Ishikawa (cell line): Measurements from ENCODE around the gene VGLL1.

Source experiments
- CEBPB ChIP-seq: IDR thresholded peaks from 2 replicates; pipeline ENCODE4 v1.6.1; 2012
- CREB1 ChIP-seq: IDR thresholded peaks from 2 replicates; pipeline ENCODE4 v1.6.1; 2012; ENCODE audit warnings: low read depth
- EGR1 ChIP-seq: IDR thresholded peaks from 2 replicates; pipeline ENCODE4 v1.6.1; 2012
- EP300 ChIP-seq: IDR thresholded peaks from 2 replicates; pipeline ENCODE4 v1.6.1; 2012; ENCODE audit warnings: borderline replicate concordance
- FOXM1 ChIP-seq: IDR thresholded peaks from 2 replicates; pipeline ENCODE4 v1.6.1; 2012; ENCODE audit warnings: low read depth, borderline replicate concordance
- MAX ChIP-seq: IDR thresholded peaks from 2 replicates; pipeline ENCODE4 v1.6.1; 2012
- NFIC ChIP-seq: IDR thresholded peaks from 2 replicates; pipeline ENCODE4 v1.6.1; 2012
- RAD21 ChIP-seq: IDR thresholded peaks from 2 replicates; pipeline ENCODE4 v1.6.1; 2012; ENCODE audit warnings: low read depth
- REST ChIP-seq: IDR thresholded peaks from 2 replicates; pipeline ENCODE4 v1.6.1; 2012; ENCODE audit warnings: low read depth, mild to moderate bottlenecking
- TAF1 ChIP-seq: IDR thresholded peaks from 2 replicates; pipeline ENCODE4 v1.6.1; 2012; ENCODE audit warnings: low read depth, mild to moderate bottlenecking
- TCF12 ChIP-seq: IDR thresholded peaks from 2 replicates; pipeline ENCODE4 v1.6.1; 2012; ENCODE audit warnings: low read depth
- TEAD4 ChIP-seq: IDR thresholded peaks from 2 replicates; pipeline ENCODE4 v1.6.1; 2012
- USF1 ChIP-seq: IDR thresholded peaks from 2 replicates; pipeline ENCODE4 v1.6.1; 2012
- YY1 ChIP-seq: IDR thresholded peaks from 2 replicates; pipeline ENCODE4 v1.6.1; 2012; ENCODE audit warnings: low read depth
- ZBTB7A ChIP-seq: IDR thresholded peaks from 2 replicates; pipeline ENCODE4 v1.6.1; 2012; ENCODE audit warnings: low read depth

Gene VGLL1

DNA sequence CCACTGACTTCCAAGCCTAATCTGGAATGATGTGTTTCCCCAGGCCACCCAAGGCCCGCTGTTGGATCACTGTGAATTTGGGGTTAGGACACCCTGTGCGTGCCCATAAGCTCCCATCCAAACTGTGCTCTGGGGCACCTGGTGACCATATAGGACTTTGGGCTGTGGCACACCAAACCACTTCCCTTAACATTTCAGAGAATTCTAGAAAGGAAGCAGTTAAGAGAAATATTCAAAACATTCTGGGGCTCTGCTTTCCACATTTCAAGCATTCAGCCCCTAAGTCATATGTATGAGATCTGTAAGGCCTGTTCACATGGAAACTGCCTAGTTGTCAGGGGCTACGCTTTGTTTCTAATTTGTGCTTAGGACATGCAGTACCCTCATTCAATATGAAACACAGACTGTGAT, 14.4 kb downstream of the VGLL1 start:
- no peak for TF ChIP-seq EP300
- TF ChIP-seq ZBTB7A: no peak
- no peak for TF ChIP-seq FOXM1
- no peak for TF ChIP-seq YY1
- no peak for TF ChIP-seq TAF1
- no peak for TF ChIP-seq EGR1
- TF ChIP-seq MAX: no peak
- no peak for TF ChIP-seq REST
- no peak for TF ChIP-seq TEAD4
- TF ChIP-seq CREB1: no peak
- no peak for TF ChIP-seq NFIC
- TF ChIP-seq TCF12: no peak
- TF ChIP-seq RAD21: no peak
- no peak for TF ChIP-seq CEBPB
- TF ChIP-seq USF1: no peak

- TF ChIP-seq YY1 (no peak), TEAD4 (no peak), REST (no peak), NFIC (no peak), TCF12 (no peak), EGR1 (no peak), EP300 (no peak), TAF1 (no peak), CEBPB (no peak), FOXM1 (no peak), MAX (no peak), ZBTB7A (no peak), CREB1 (no peak), RAD21 (no peak), USF1 (no peak)
These were observed 17.2 kb downstream of the VGLL1 start for GRCh38 chrX:136549226-136549625.

GRCh38 chrX:136551410-136551809, 19.4 kb downstream of the VGLL1 start:
- TF ChIP-seq FOXM1 (no peak), NFIC (no peak), CEBPB (no peak), TEAD4 (no peak), YY1 (no peak), TAF1 (no peak), REST (no peak), MAX (no peak)

- no peak for TF ChIP-seq NFIC
- TF ChIP-seq ZBTB7A: no peak
- TF ChIP-seq REST: no peak
- TF ChIP-seq TCF12: no peak
- no peak for TF ChIP-seq TAF1
- no peak for TF ChIP-seq YY1
- no peak for TF ChIP-seq CREB1
- TF ChIP-seq EP300: no peak
- TF ChIP-seq USF1: no peak
- no peak for TF ChIP-seq CEBPB
- no peak for TF ChIP-seq FOXM1
- TF ChIP-seq MAX: no peak
- TF ChIP-seq TEAD4: no peak
- TF ChIP-seq RAD21: no peak
- no peak for TF ChIP-seq EGR1
These were observed 23.7 kb downstream of the VGLL1 start for GRCh38 chrX:136555694-136556093.
